Uterus (tissue), 4 donors: ENCODE results near the gene GSX1. TPM values are rescaled to one million over a fixed set of nuclear protein-coding genes. Genes with fewer than 3 reads are reported as not detected.

Experiments used
- DNase-seq, 2 donors: peaks; one replicate each; pipeline ENCODE4 v3.0.0-alpha.2; 2019 to 2020
- H3K27ac ChIP-seq, 2 donors: fragments of 200-600 bp; sonication (generic); 1 replicate in 1 of 2; 2 replicates in 1 of 2; pipeline ENCODE4 v1.5.1; 2016 to 2018
- H3K27me3 ChIP-seq, 2 donors: fragments of 200-600 bp; sonication (generic); one replicate each; pipeline ENCODE4 v1.5.1; 2018 to 2019; ENCODE audit warnings: control low read depth in 1 of 2
- H3K36me3 ChIP-seq, 2 donors: fragments of 200-600 bp; sonication (generic); one replicate each; pipeline ENCODE4 v1.5.1; 2019; ENCODE audit warnings: control low read depth in 1 of 2
- H3K4me1 ChIP-seq, 2 donors: fragments of 200-600 bp; sonication (generic); one replicate each; pipeline ENCODE4 v1.5.1; 2018 to 2019; ENCODE audit warnings: control low read depth in 1 of 2
- H3K4me3 ChIP-seq, 2 donors: fragments of 200-600 bp; sonication (generic); 1 replicate in 1 of 2; 2 replicates in 1 of 2; pipeline ENCODE4 v1.5.1; 2018 to 2019; ENCODE audit warnings: mild to moderate bottlenecking in 1 of 2
- H3K9me3 ChIP-seq, 2 donors: fragments of 200-600 bp; sonication (generic); one replicate each; pipeline ENCODE4 v1.5.1; 2019; ENCODE audit warnings: control low read depth in 1 of 2
- CTCF ChIP-seq, 4 experiments: fragments of 200-600 bp in 2 of 4; fragments of 450-650 bp in 2 of 4; sonication (generic) in 2 of 4; IDR thresholded peaks; one replicate each; pipeline ENCODE4 v1.5.1; 2016 to 2019; ENCODE audit warnings: antibody characterized with exemption in 4 of 4, mild to moderate bottlenecking in 2 of 4, moderate library complexity in 1 of 4
- POLR2A ChIP-seq, 2 donors: fragments of 450-650 bp; IDR thresholded peaks; one replicate each; pipeline ENCODE4 v1.6.1; 2016; ENCODE audit warnings: antibody characterized with exemption in 2 of 2, mild to moderate bottlenecking in 1 of 2, moderate library complexity in 1 of 2
- intact Hi-C: fragments of 100-400 bp; cut with DNase I; formaldehyde crosslinking; loops from one replicate; pipeline ENCODE4 v1.15.1; 2023; ENCODE audit warnings: low total_unique reads
- small RNA-seq: library from RNA; depleted of rRNA; stranded (forward); fragments of <200 nt; gene quantifications from one replicate; pipeline ENCODE3, GENCODE V24; 2016
- total RNA-seq, 4 donors: library from RNA; depleted of rRNA in 3 of 4; stranded (reverse); fragments of >200 nt in 3 of 4; gene quantifications; one replicate each; pipeline versions ENCODE4 v1.1.0 to v1.2.4, GENCODE V29; 2014 to 2023
- donor health status: DM: yes; HTN: yes; CAD: no.

GSX1 gene
- total RNA-seq, 4 donors from 2014 or later = not detected

GRCh38 chr13:27834095-27834494 lies 41.8 kb downstream of the GSX1 start:
- intact Hi-C loops = no loop called here
- H3K4me1 ChIP-seq = no peaks in the 10 kb centered on the region
- TF ChIP-seq POLR2A (IDR thresholded peaks at IDR 0.05) = no peak
- no peak for TF ChIP-seq CTCF (IDR thresholded peaks at IDR 0.05)
- H3K27ac ChIP-seq = no peak overlapping the region
- H3K27me3 ChIP-seq = peaks cover 0 to 17% of the 10 kb centered on the region in 2 donors
- H3K36me3 ChIP-seq = no peaks in the 10 kb centered on the region
- no peak overlapping the region for H3K4me3 ChIP-seq
- DNase-seq = no peak
- H3K9me3 ChIP-seq = no peaks in the 10 kb centered on the region

GRCh38 chr13:27835799-27836198 lies 43.5 kb downstream of the GSX1 start:
- DNase-seq = no peak
- no peak for TF ChIP-seq POLR2A (IDR thresholded peaks at IDR 0.05)
- TF ChIP-seq CTCF (IDR thresholded peaks at IDR 0.05) = no peak
- Histone ChIP-seq H3K27ac (no peak overlapping the region), H3K36me3 (no peaks in the 10 kb centered on the region), H3K4me1 (no peaks in the 10 kb centered on the region), H3K4me3 (no peak overlapping the region), H3K27me3 (peaks cover 0 to 3% of the 10 kb centered on the region in 2 donors), H3K9me3 (no peaks in the 10 kb centered on the region)
- intact Hi-C loops = no loop called here

- no peaks in the 10 kb centered on the region for H3K27me3 ChIP-seq
- TF ChIP-seq CTCF (IDR thresholded peaks at IDR 0.05) = no peak
- no peak for TF ChIP-seq POLR2A (IDR thresholded peaks at IDR 0.05)
- H3K4me3 ChIP-seq = no peak overlapping the region
- H3K36me3 ChIP-seq = no peaks in the 10 kb centered on the region
- H3K4me1 ChIP-seq = no peaks in the 10 kb centered on the region
- no peak overlapping the region for H3K27ac ChIP-seq
- DNase-seq = no peak
- intact Hi-C loops = no loop called here
- H3K9me3 ChIP-seq = no peaks in the 10 kb centered on the region
Observed at GRCh38 chr13:27839809-27840467, 47.7 kb downstream of the GSX1 start.

- no peak overlapping the region for H3K4me3 ChIP-seq
- TF ChIP-seq CTCF (IDR thresholded peaks at IDR 0.05) = no peak
- TF ChIP-seq POLR2A (IDR thresholded peaks at IDR 0.05) = no peak
- H3K4me1 ChIP-seq = no peaks in the 10 kb centered on the region
- DNase-seq = no peak
- H3K27me3 ChIP-seq = no peaks in the 10 kb centered on the region
- no peaks in the 10 kb centered on the region for H3K36me3 ChIP-seq
- intact Hi-C loops = no loop called here
- H3K27ac ChIP-seq = no peak overlapping the region
- no peaks in the 10 kb centered on the region for H3K9me3 ChIP-seq
Observed at GRCh38 chr13:27842571-27842970, 50.3 kb downstream of the GSX1 start.

Small RNA genes within 50 kb of the gene (small RNA-seq; reads per million reads assigned to genes)
- not detected for gene RNU6-73P

Other genes starting within 250 kb of the GSX1 start
- gene LNX2, start 172.0 kb upstream of the GSX1 start, total RNA-seq = 10 to 100 TPM in 1 of 4 donors, 1 to 10 TPM in 3; 1.5 to 13.2 (median 8.2) TPM
- gene POLR1D, start 170.6 kb upstream of the GSX1 start, total RNA-seq = 10 to 100 TPM; 25.9 to 94.9 (median 64.0) TPM
- not detected for gene PDX1, start 127.5 kb downstream of the GSX1 start, total RNA-seq
- under 1 TPM in 1 of 4 donors, not detected in 3; 0.29 TPM for gene CDX2, start 176.8 kb downstream of the GSX1 start, total RNA-seq
- gene URAD, start 196.2 kb downstream of the GSX1 start, total RNA-seq = not detected